Breast epithelium (tissue), 4 donors: ENCODE results near the gene INPP4A. TPM values are rescaled to one million over a fixed set of nuclear protein-coding genes. Genes with fewer than 3 reads are reported as not detected.

ENCODE experiments used
- DNase-seq, 2 donors: peaks; one replicate each; pipeline ENCODE4 v3.0.0-alpha.2; 2019; ENCODE audit warnings: low spot score in 2 of 2
- H3K27ac ChIP-seq, 2 donors: fragments of 200-600 bp; sonication (generic) in 1 of 2; one replicate each; pipeline ENCODE4 v1.5.1; 2016 to 2019; ENCODE audit warnings: mild to moderate bottlenecking in 1 of 2
- H3K27me3 ChIP-seq, 2 donors: fragments of 200-600 bp; sonication (generic) in 1 of 2; one replicate each; pipeline versions ENCODE4 v1.5.1 to v1.6.0; 2017 to 2019; ENCODE audit warnings: control low read depth in 1 of 2, mild to moderate bottlenecking in 1 of 2
- H3K36me3 ChIP-seq: fragments of 200-600 bp; one replicate; pipeline ENCODE4 v1.5.1; 2019
- H3K4me1 ChIP-seq, 2 donors: fragments of 200-600 bp; sonication (generic); one replicate each; pipeline ENCODE4 v1.5.1; 2016 to 2019; ENCODE audit warnings: control low read depth in 1 of 2
- H3K4me3 ChIP-seq, 3 donors: fragments of 200-600 bp; sonication (generic); 1 replicate in 2 of 3; 2 replicates in 1 of 3; pipeline ENCODE4 v1.5.1; 2016 to 2019; ENCODE audit warnings: mild to moderate bottlenecking in 3 of 3, moderate library complexity in 2 of 3
- H3K9me3 ChIP-seq, 2 donors: fragments of 200-600 bp; sonication (generic) in 1 of 2; one replicate each; pipeline ENCODE4 v1.5.1; 2016 to 2019; ENCODE audit warnings: control low read depth in 1 of 2
- POLR2A ChIP-seq: fragments of 450-650 bp; IDR thresholded peaks from one replicate; pipeline ENCODE4 v1.6.1; 2016; ENCODE audit warnings: antibody characterized with exemption, mild to moderate bottlenecking, moderate library complexity
- POLR2AphosphoS5 ChIP-seq, 3 donors: sonication (generic); formaldehyde crosslinking; IDR thresholded peaks; one replicate each; pipeline ENCODE4 v1.6.1; 2017; ENCODE audit warnings: antibody characterized with exemption in 3 of 3
- intact Hi-C: fragments of 100-400 bp; cut with DNase I; formaldehyde crosslinking; loops from one replicate; pipeline ENCODE4 v1.15.1; 2023; ENCODE audit warnings: low total_unique reads
- total RNA-seq, 3 donors: library from RNA; depleted of rRNA; stranded (reverse); fragments of >200 nt; gene quantifications; one replicate each; pipeline ENCODE4 v1.1.0, GENCODE V29; 2016
- TF ChIP-seq, protein P1 (sequence below), 3 donors: fragments of 450-650 bp; IDR thresholded peaks; one replicate each; pipeline ENCODE4 v1.5.1; 2016 to 2017; ENCODE audit warnings: antibody characterized with exemption in 3 of 3, mild to moderate bottlenecking in 3 of 3, moderate library complexity in 3 of 3

The INPP4A gene
- total RNA-seq, 3 donors from 2014 or later: 22.6 to 35.4 (median 25.8) TPM

DNA sequence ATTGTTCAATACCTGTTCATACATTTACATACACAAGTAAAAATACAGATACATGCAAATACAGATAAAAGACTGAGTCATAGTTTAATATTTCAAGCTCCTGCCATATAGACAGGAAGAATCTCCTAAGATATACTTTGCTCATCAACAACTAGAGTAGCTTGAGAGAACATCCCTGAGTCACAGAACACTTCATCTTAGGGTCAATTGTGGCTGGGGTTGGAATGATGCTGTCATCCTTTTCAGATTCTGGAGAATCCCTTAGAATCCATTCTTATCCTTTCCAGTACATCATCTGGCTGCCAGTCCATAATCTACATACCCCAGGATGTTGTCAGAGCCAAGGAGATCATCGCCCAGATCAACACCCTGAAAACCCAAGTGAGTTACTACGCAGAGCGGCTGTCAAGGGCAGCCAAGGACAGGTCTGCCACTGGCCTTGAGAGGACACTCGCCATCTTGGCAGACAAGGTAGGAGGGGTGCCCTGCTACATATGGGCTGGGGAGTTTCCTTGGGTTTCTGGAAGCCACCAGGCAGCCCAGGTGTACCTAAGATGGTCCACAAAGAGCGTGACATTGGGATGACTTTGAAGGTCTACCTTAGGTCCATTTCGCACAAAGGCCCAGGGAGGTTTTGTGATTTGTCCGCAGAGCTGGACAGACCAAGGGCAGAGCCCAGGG is 108.0 kb downstream of the INPP4A start:
- Histone ChIP-seq H3K27ac (no peak overlapping the region), H3K36me3 (no peaks in the 10 kb centered on the region), H3K4me3 (no peak overlapping the region), H3K27me3 (no peaks in the 10 kb centered on the region), H3K4me1 (no peaks in the 10 kb centered on the region), H3K9me3 (no peaks in the 10 kb centered on the region)
- TF ChIP-seq POLR2AphosphoS5 (IDR thresholded peaks at IDR 0.05) (no peak), POLR2A (no peak)
- TF ChIP-seq, protein P1, sequence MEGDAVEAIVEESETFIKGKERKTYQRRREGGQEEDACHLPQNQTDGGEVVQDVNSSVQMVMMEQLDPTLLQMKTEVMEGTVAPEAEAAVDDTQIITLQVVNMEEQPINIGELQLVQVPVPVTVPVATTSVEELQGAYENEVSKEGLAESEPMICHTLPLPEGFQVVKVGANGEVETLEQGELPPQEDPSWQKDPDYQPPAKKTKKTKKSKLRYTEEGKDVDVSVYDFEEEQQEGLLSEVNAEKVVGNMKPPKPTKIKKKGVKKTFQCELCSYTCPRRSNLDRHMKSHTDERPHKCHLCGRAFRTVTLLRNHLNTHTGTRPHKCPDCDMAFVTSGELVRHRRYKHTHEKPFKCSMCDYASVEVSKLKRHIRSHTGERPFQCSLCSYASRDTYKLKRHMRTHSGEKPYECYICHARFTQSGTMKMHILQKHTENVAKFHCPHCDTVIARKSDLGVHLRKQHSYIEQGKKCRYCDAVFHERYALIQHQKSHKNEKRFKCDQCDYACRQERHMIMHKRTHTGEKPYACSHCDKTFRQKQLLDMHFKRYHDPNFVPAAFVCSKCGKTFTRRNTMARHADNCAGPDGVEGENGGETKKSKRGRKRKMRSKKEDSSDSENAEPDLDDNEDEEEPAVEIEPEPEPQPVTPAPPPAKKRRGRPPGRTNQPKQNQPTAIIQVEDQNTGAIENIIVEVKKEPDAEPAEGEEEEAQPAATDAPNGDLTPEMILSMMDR (IDR thresholded peaks at IDR 0.05): no peak
- intact Hi-C loops: no loop called here
- no peak for DNase-seq

DNA sequence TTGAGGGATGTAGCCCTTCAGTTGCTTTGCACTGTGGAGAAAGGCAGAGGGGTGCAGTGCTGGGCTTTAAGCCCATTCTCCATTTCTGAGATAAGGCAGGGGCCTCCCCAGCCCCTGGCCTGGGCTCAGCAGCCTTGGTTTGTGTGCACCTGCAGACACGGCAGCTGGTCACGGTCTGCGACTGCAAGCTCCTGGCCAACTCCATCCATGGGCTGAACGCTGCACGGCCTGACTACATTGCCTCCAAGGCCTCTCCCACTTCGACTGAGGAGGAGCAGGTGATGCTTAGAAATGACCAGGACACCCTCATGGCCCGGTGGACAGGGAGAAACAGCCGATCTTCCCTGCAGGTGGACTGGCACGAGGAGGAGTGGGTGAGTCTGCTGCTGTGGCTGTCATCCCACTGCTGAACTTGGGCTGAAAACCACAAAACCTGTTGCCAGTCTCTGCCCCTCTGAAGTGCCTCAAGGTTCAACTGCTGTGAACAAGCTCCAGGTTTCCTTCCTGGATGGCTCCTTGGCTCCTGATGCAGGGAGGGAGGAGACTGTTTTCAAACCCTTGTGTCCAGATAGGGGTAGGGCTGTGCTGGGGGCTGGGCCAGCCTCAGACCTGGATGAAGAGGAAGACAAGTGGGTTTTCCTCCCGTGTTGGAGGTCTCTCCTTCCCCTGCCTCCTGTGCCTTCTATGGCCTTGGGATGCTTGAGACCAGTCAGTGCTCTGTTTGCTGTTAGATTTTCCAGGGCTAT is 109.6 kb downstream of the INPP4A start:
- TF ChIP-seq, protein P1 (IDR thresholded peaks at IDR 0.05): no peak
- no peak for TF ChIP-seq POLR2A
- TF ChIP-seq POLR2AphosphoS5 (IDR thresholded peaks at IDR 0.05): no peak
- H3K27ac ChIP-seq: no peak overlapping the region
- intact Hi-C loops: no loop called here
- H3K4me3 ChIP-seq: no peak overlapping the region
- no peak for DNase-seq
- no peaks in the 10 kb centered on the region for H3K27me3 ChIP-seq
- H3K36me3 ChIP-seq: no peaks in the 10 kb centered on the region
- no peaks in the 10 kb centered on the region for H3K9me3 ChIP-seq
- no peaks in the 10 kb centered on the region for H3K4me1 ChIP-seq

DNA sequence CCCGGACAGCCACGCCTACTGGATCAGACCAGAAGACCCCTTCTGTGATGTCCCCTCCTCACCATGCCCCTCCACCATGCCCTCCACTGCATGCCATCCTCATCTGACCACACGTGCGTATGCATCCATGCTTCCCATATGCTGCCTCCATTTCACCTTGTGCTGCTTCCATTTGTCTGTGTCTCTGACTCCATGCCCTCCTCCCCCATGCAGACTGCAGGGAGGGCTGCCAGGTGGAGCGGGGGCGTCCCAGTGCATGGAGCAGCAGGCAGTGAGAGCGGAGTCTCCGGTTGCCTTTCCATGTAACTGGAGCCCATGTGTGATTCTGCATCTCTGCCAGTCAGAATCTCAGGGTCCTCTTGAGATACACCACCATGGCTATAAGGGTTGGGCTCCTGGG is 111.0 kb downstream of the INPP4A start:
- H3K36me3 ChIP-seq: no peaks in the 10 kb centered on the region

DNA sequence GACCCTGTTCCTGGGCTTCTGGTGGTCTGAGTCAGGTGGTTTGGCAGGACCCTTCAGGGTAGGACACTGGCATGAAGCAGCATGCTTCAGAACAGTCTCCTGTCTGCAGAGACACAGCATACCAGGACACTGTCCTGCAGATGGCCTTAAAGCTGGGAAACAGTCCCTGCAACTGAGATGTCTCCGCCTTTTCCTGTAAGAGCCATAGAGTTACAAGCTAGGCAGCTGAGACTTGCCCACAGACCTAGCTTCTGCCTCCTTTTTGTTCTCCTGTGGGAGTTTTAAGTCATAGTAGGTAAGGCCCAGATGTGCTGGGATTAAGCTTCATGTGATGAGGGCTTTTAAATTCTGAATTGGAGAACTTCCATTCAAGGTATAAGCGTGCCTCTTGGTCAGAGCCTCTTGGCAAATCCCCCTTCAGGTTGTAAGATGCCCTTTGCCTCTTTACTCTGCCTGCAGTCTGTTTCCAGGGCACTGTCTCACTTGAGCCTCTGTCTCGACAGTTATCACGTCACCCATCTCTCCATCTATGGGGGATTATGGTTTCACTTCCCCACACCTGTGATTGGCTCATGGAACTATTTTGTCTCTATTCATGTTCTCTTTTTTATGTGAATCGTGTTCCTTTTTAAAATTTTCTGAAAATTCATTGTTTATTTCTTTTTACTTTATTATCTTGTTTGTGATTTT is 111.8 kb downstream of the INPP4A start:
- Histone ChIP-seq H3K4me3 (no peak overlapping the region), H3K27me3 (no peaks in the 10 kb centered on the region), H3K9me3 (no peaks in the 10 kb centered on the region), H3K4me1 (no peaks in the 10 kb centered on the region), H3K27ac (no peak overlapping the region), H3K36me3 (no peaks in the 10 kb centered on the region)
- TF ChIP-seq, protein P1 (IDR thresholded peaks at IDR 0.05): no peak
- TF ChIP-seq POLR2A (no peak), POLR2AphosphoS5 (IDR thresholded peaks at IDR 0.05) (no peak)
- intact Hi-C loops: no loop called here
- DNase-seq: no peak

More for the DNA sequence above, 111.0 kb downstream of the INPP4A start:
- TF ChIP-seq, protein P1 (IDR thresholded peaks at IDR 0.05): no peak
- no peak for TF ChIP-seq POLR2A
- no peak for TF ChIP-seq POLR2AphosphoS5 (IDR thresholded peaks at IDR 0.05)
- H3K27ac ChIP-seq: no peak overlapping the region
- H3K9me3 ChIP-seq: no peaks in the 10 kb centered on the region
- H3K27me3 ChIP-seq: no peaks in the 10 kb centered on the region
- no peak for DNase-seq
- no peaks in the 10 kb centered on the region for H3K4me1 ChIP-seq
- no peak overlapping the region for H3K4me3 ChIP-seq
- intact Hi-C loops: no loop called here
